Osteoblast (primary cell): ENCODE measurements around the gene TMOD1. TPM values are rescaled to one million over a fixed set of nuclear protein-coding genes. Genes with fewer than 3 reads are reported as not detected.
A peak's percentile ranks its signal among the peaks of the same experiment; 100 is the strongest.

ENCODE experiments used
- DNase-seq: peaks from one replicate; pipeline ENCODE4 v3.0.0; 2011; ENCODE audit warnings: low spot score, mixed read lengths; ENCODE audit not compliant: insufficient read length; ENCODE audit errors: missing footprints
- H2AFZ ChIP-seq: 2 replicates; pipeline ENCODE4 v1.6.0; 2011; ENCODE audit warnings: mild to moderate bottlenecking, low read length
- H3K27ac ChIP-seq: 2 replicates; pipeline ENCODE4 v1.5.1; 2011; ENCODE audit warnings: mild to moderate bottlenecking, low read depth, low read length, moderate library complexity
- H3K27me3 ChIP-seq: 2 replicates; pipeline ENCODE4 v1.6.0; 2012; ENCODE audit warnings: mild to moderate bottlenecking, control low read depth, inconsistent platforms, low read length, moderate library complexity; ENCODE audit not compliant: insufficient read depth
- H3K36me3 ChIP-seq: 2 replicates; pipeline ENCODE4 v1.5.1; 2011; ENCODE audit warnings: mild to moderate bottlenecking, low read length, control low read depth, moderate library complexity; ENCODE audit not compliant: insufficient read depth
- H3K4me1 ChIP-seq: 2 replicates; pipeline ENCODE4 v1.5.1; 2011; ENCODE audit warnings: mild to moderate bottlenecking, low read length, control low read depth, moderate library complexity; ENCODE audit not compliant: insufficient read depth
- H3K4me2 ChIP-seq: 2 replicates; pipeline ENCODE4 v1.6.0; 2011; ENCODE audit warnings: mild to moderate bottlenecking, low read length; ENCODE audit not compliant: insufficient read depth
- H3K4me3 ChIP-seq: fragments of 200-600 bp; sonication (generic); 3 replicates; pipeline ENCODE4 v1.5.1; 2012; ENCODE audit warnings: mild to moderate bottlenecking, low read length, inconsistent platforms; ENCODE audit not compliant: insufficient read depth
- H3K79me2 ChIP-seq: 2 replicates; pipeline ENCODE4 v1.6.0; 2012; ENCODE audit warnings: mild to moderate bottlenecking, low read length, control low read depth, inconsistent platforms; ENCODE audit not compliant: insufficient read depth
- H3K9me3 ChIP-seq: 2 replicates; pipeline ENCODE4 v1.5.1; 2011; ENCODE audit warnings: low read depth, low read length, control low read depth
- H4K20me1 ChIP-seq: 2 replicates; pipeline ENCODE4 v1.6.0; 2012; ENCODE audit warnings: mild to moderate bottlenecking, low read length, control low read depth; ENCODE audit not compliant: insufficient read depth
- CTCF ChIP-seq: IDR thresholded peaks from 2 replicates; pipeline ENCODE4 v1.5.1; 2011; ENCODE audit warnings: mild to moderate bottlenecking, low read depth, low read length, moderate library complexity; ENCODE audit errors: extremely low read depth
- total RNA-seq: library from RNA; depleted of rRNA; stranded (reverse); fragments of >200 nt; gene quantifications from 2 replicates; pipeline ENCODE4 v1.2.3, GENCODE V29; 2012

TMOD1 gene
- total RNA-seq, 1 donor = not detected

DNA sequence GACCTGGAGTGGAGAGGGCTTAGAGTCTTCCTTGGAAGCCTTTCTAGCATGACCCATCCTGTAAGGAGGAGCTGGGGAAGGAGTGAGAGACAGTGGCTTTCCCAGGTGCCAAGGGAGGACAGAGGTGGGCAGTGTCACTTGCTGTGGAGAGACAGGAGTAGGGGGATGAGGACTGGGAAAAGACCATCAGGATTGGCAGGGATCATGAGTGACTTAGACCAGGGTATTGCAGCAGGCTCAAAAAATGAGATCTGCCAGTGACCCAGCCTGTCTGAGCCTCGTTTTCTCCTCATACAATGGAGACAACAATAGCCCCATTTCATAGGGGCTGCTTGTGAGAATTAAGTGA lies 2.4 kb downstream of the TMOD1 start:
- Histone ChIP-seq H3K9me3 (no peaks in the 10 kb centered on the region), H4K20me1 (peaks cover 3% of the 10 kb centered on the region), H3K4me3 (no peak overlapping the region), H3K36me3 (no peaks in the 10 kb centered on the region), H3K27ac (no peak overlapping the region), H3K4me1 (no peaks in the 10 kb centered on the region), H2AFZ (no peak overlapping the region), H3K79me2 (no peaks in the 10 kb centered on the region), H3K27me3 (peaks cover 68% of the 10 kb centered on the region), H3K4me2 (no peak overlapping the region)
- DNase-seq = peak; percentile 50
- no peak for TF ChIP-seq CTCF

- H2AFZ ChIP-seq = no peak overlapping the region
- H3K27ac ChIP-seq = no peak overlapping the region
- no peaks in the 10 kb centered on the region for H3K4me1 ChIP-seq
- H3K27me3 ChIP-seq = peaks cover 68% of the 10 kb centered on the region
- H3K9me3 ChIP-seq = no peaks in the 10 kb centered on the region
- DNase-seq = peak; percentile 36
- no peak overlapping the region for H3K4me3 ChIP-seq
- no peaks in the 10 kb centered on the region for H3K36me3 ChIP-seq
- no peaks in the 10 kb centered on the region for H3K79me2 ChIP-seq
- peaks cover 3% of the 10 kb centered on the region for H4K20me1 ChIP-seq
- H3K4me2 ChIP-seq = no peak overlapping the region
- no peak for TF ChIP-seq CTCF
Measured at GRCh38 chr9:97504381-97505216, 3.1 kb downstream of the TMOD1 start.

- peak; percentile 62 for DNase-seq
Measured at GRCh38 chr9:97505845-97506244, 4.4 kb downstream of the TMOD1 start.

More at GRCh38 chr9:97505845-97506244, 4.4 kb downstream of the TMOD1 start:
- Histone ChIP-seq H3K27me3 (peaks cover 57% of the 10 kb centered on the region), H3K27ac (no peak overlapping the region), H3K4me1 (no peaks in the 10 kb centered on the region), H3K4me2 (no peak overlapping the region), H4K20me1 (peaks cover 3% of the 10 kb centered on the region), H3K4me3 (no peak overlapping the region), H3K36me3 (no peaks in the 10 kb centered on the region), H2AFZ (no peak overlapping the region), H3K9me3 (no peaks in the 10 kb centered on the region), H3K79me2 (no peaks in the 10 kb centered on the region)
- no peak for TF ChIP-seq CTCF
